Measurements from ENCODE around the gene RAP2B.
A peak's percentile ranks its signal among the peaks of the same experiment; 100 is the strongest.
"Not testable (repeated sequence)": the region's sequence is repeated elsewhere in the genome, so short reads cannot be mapped to it uniquely, and the experiment has no call there.

RAP2B gene

GRCh38 chr3:153161714-153162512, at the start of gene RAP2B:
TSS of gene RAP2B (plus strand) at chr3:153162226. CDS start at chr3:153162694, 468 bp downstream.
- Mint-ChIP-seq H3K4me3 (peak within 1 kb of the TSS; percentile 96 to 98), H3K27ac (peak within 1 kb of the TSS; percentile 96 to 98), H3K9me3 (no peaks in the 10 kb centered on the region), H3K27me3 (no peaks in the 10 kb centered on the region), H3K4me1 (peaks cover 46% of the 10 kb centered on the region)
- peak; percentile 70 for ATAC-seq
- DNase-seq, result peak; percentile 90 to 91

DNA sequence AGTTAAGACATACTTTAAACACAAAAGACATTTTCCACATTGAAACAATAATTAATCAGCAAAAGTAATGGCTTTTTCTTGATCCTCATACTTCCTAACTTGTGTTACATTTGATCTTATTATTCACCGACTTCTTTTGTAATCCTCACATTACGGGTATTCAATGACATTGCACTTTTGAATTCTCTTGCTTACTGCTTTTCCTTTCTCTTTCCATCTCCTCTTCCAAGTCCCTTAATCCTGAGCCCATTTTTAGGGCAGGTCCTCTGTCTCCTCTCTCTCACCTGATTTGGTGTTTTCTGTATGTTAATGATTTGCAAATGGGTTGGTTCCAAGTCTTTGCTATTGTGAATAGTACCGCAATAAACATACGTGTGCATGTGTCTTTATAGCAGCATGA, 48.5 kb upstream of the RAP2B start:
- Mint-ChIP-seq H3K4me1 (no peaks in the 10 kb centered on the region), H3K27me3 (no peaks in the 10 kb centered on the region), H3K9me3 (no peaks in the 10 kb centered on the region), H3K27ac (no peak overlapping the region), H3K4me3 (no peak overlapping the region)
- no peak for DNase-seq
- ATAC-seq, result no peak

DNA sequence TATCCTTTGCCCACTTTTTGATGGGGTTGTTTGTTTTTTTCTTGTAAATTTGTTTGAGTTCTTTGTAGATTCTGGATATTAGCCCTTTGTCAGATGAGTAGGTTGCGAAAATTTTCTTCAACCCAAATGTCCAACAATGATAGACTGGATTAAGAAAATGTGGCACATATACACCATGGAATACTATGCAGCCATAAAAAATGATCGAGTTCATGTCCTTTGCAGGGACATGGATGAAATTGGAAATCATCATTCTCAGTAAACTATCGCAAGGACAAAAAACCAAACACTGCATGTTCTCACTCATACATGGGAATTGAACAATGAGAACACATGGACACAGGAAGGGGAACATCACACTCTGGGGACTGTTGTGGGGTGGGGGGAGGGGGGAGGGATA, 47.8 kb upstream of the RAP2B start:
- H3K4me1 Mint-ChIP-seq, H3K27me3 Mint-ChIP-seq, H3K4me3 Mint-ChIP-seq, H3K9me3 Mint-ChIP-seq, H3K27ac Mint-ChIP-seq, ATAC-seq, DNase-seq: not testable (repeated sequence)

DNA sequence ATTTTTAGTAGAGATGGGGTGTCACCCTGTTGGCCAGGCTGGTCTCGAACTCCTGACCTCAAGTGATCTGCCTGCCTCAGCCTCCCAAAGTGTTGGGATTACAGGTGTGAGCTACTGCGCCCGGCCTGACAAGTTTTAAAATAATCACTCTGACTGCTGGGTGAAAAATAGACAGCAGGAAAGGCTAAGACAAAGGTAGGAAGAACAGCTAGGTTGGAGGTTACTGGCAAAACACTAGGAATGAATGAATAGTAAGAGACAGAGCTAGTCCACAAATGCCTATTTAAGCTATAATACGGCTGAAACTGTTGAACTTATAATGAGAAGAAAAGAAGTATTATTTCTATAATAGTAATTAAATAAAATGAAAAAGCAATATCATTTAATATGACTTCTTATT, 46.7 kb upstream of the RAP2B start:
- H3K27me3 Mint-ChIP-seq, result no peaks in the 10 kb centered on the region
- DNase-seq (no peak), ATAC-seq (no peak)
- H3K4me3 Mint-ChIP-seq, result no peak overlapping the region
- H3K27ac Mint-ChIP-seq, result no peak overlapping the region
- no peaks in the 10 kb centered on the region for H3K4me1 Mint-ChIP-seq
- H3K9me3 Mint-ChIP-seq, result no peaks in the 10 kb centered on the region

DNA sequence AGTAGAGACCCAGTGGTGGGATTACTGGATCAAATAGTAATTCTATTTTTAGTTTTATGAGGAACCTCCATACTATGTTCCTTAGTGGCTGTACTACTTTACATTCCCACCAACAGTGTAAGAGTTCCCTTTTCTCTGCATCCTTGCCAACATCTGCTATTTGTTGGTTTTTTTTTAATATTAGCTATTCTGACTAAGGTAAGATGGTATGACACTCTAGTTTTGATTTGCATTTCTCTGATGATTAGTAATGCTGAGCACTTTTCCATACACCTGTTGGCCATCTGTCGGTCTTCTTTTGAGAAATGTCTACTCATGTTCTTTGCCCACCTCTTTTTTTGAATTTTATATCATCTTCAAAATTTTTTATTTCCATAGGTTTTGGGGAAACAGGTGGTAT, 34.2 kb upstream of the RAP2B start:
- no peaks in the 10 kb centered on the region for H3K4me1 Mint-ChIP-seq
- no peak overlapping the region for H3K4me3 Mint-ChIP-seq
- H3K27ac Mint-ChIP-seq, result no peak overlapping the region
- ATAC-seq, result no peak
- DNase-seq, result no peak
- H3K27me3 Mint-ChIP-seq, result no peaks in the 10 kb centered on the region
- peaks cover 0 to 5% of the 10 kb centered on the region in 2 donors for H3K9me3 Mint-ChIP-seq

- no peak overlapping the region for H3K4me3 Mint-ChIP-seq
- H3K4me1 Mint-ChIP-seq, result no peaks in the 10 kb centered on the region
- no peaks in the 10 kb centered on the region for H3K27me3 Mint-ChIP-seq
- no peak for ATAC-seq
- no peaks in the 10 kb centered on the region for H3K9me3 Mint-ChIP-seq
- no peak for DNase-seq
- peak overlapping the region in 1 of 2 donors; percentile 23 for H3K27ac Mint-ChIP-seq
Observed at GRCh38 chr3:153129426-153129825, 32.6 kb upstream of the RAP2B start.

DNA sequence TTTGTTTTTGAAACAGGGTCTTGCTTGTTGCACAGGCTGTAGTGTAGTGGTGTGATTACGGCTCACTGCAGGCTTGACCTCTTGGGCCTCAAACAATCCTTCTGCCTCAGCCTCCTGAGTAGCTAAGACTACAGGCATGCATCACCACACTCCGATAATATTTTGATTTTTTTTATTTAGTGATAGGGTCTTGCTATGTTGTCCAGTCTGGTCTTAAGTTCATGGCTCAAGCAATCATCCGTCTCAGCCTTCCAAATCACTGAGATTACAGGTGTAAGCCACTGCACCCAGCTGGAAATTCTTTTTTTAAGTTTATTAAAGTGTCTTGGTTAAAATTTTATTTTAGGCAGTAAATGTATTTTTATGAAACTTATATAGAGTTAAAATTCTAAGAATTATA, 32.2 kb upstream of the RAP2B start:
- H3K27me3 Mint-ChIP-seq, result no peaks in the 10 kb centered on the region
- no peaks in the 10 kb centered on the region for H3K4me1 Mint-ChIP-seq
- ATAC-seq, result no peak
- no peaks in the 10 kb centered on the region for H3K9me3 Mint-ChIP-seq
- no peak overlapping the region for H3K27ac Mint-ChIP-seq
- no peak overlapping the region for H3K4me3 Mint-ChIP-seq
- no peak for DNase-seq

DNA sequence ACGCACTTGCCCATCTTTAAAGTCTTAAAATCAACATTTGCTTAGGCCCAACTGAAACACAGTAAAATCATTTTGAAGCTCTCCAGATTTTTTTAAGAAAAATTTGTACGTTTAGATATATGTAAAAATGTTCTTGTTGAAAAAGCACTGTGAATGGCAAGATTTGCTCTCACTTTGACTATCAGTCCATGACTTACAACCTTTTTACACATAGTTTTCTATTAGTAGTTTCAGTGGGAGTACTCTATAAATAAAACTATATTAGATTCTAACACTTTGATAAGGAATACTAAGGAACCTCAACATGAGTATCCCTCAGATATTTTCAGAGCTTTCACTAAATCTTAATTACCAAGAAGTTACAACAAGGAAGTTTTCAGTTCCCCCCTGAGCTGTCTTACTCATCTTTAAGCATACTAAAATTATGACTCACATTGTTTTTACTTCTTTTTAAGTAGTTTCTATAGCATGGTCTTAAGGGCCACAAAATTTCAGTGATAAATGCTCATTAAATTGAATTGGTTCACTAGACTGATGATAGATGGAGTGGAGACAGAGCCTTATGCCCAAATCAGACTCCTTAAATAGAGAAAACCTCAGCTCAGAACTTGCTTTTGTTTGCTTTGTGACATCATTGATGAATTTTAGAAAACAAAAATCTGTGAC, 31.6 kb upstream of the RAP2B start:
- H3K4me3 Mint-ChIP-seq, result no peak overlapping the region
- ATAC-seq (peak; percentile 76), DNase-seq (no peak)
- no peaks in the 10 kb centered on the region for H3K27me3 Mint-ChIP-seq
- no peaks in the 10 kb centered on the region for H3K4me1 Mint-ChIP-seq
- H3K9me3 Mint-ChIP-seq, result no peaks in the 10 kb centered on the region
- H3K27ac Mint-ChIP-seq, result peak overlapping the region in 1 of 2 donors; percentile 36

DNA sequence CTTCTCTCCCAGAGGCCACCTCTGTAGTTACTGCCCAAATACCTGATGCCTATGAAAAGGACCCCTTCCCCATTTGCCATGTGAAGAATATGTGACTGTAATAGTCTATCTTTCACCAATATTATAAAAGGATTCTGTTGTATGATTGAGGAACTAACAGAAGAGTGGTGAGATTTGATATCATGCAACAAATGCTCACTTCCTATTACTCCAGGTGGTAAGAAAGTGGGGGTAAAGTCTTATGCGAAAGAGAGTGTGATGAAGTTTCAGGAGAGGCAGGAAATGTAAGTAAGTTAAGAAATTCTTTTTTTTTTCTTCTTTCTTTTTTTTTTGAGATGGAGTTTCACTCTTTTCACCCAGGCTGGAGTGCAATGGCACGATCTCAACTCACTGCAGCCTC, 24.4 kb upstream of the RAP2B start:
- Mint-ChIP-seq H3K9me3 (no peaks in the 10 kb centered on the region), H3K4me3 (no peak overlapping the region), H3K27ac (no peak overlapping the region), H3K4me1 (peaks cover 38% of the 10 kb centered on the region), H3K27me3 (no peaks in the 10 kb centered on the region)
- ATAC-seq (no peak), DNase-seq (no peak)

GRCh38 chr3:153138276-153139210, 23.5 kb upstream of the RAP2B start:
- H3K27ac Mint-ChIP-seq, result peak overlapping the region in 1 of 2 donors; percentile 4

DNA sequence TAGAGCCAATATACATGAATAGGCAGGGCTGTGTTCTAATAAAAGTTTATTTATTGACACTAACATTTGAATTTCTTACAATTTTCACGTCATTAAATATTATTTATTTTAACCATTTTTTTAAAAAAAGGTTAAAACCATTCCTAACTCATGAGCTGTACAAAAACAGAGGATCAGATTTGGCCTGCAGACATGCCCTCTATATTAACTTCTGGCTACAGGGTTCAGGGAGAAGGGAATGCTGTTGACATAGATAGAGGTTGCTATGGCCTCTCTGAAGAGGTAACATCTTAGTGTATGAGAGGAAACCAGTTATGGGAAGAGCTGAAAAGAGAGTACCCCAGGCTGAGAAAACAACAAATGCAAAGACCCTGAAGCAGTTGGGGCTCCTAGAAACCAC, 19.1 kb upstream of the RAP2B start:
- H3K4me3 Mint-ChIP-seq, result no peak overlapping the region

More at GRCh38 chr3:153138276-153139210, 23.5 kb upstream of the RAP2B start:
- Mint-ChIP-seq H3K9me3 (no peaks in the 10 kb centered on the region), H3K27me3 (no peaks in the 10 kb centered on the region), H3K4me1 (peaks cover 38% of the 10 kb centered on the region), H3K4me3 (peak overlapping the region; percentile 46 to 54)
- ATAC-seq (peak; percentile 91), DNase-seq (peak; percentile 40 to 85)

GRCh38 chr3:153144071-153144470, 18.0 kb upstream of the RAP2B start:
- Mint-ChIP-seq H3K4me3 (no peak overlapping the region), H3K9me3 (peaks cover 4 to 9% of the 10 kb centered on the region in 2 donors), H3K27ac (no peak overlapping the region), H3K4me1 (peaks cover 20% of the 10 kb centered on the region), H3K27me3 (no peaks in the 10 kb centered on the region)
- no peak for DNase-seq
- ATAC-seq, result no peak

More for the DNA sequence above, 19.1 kb upstream of the RAP2B start:
- H3K27ac Mint-ChIP-seq, result no peak overlapping the region
- no peaks in the 10 kb centered on the region for H3K9me3 Mint-ChIP-seq
- ATAC-seq (no peak), DNase-seq (no peak)
- H3K4me1 Mint-ChIP-seq, result peaks cover 31% of the 10 kb centered on the region
- no peaks in the 10 kb centered on the region for H3K27me3 Mint-ChIP-seq

- Mint-ChIP-seq H3K9me3 (peaks cover 4 to 9% of the 10 kb centered on the region in 2 donors), H3K4me1 (peaks cover 16% of the 10 kb centered on the region), H3K4me3 (no peak overlapping the region), H3K27ac (no peak overlapping the region), H3K27me3 (no peaks in the 10 kb centered on the region)
- ATAC-seq (no peak), DNase-seq (no peak)
Observed at GRCh38 chr3:153144779-153145178, 17.2 kb upstream of the RAP2B start.

DNA sequence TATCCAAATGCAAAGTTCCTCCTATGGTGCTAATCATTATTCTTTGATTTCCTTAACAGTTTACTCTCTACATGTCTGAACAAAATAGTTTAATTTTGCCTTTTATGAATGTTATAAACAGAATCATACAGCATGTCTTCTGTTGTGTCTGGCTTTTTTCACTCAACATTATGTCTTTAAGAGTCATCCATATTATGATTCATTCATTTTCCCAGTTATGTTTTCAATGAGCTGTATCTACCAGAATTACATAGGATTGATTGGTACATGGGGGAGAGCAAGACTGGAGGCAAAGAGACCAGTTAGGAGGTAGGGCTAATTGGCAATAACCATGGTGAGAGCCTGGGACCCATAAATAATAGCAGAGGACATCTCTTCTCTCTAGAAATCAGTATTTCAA, 16.6 kb upstream of the RAP2B start:
- Mint-ChIP-seq H3K4me3 (no peak overlapping the region), H3K4me1 (peaks cover 11% of the 10 kb centered on the region), H3K27me3 (no peaks in the 10 kb centered on the region), H3K27ac (no peak overlapping the region), H3K9me3 (peaks cover 4 to 9% of the 10 kb centered on the region in 2 donors)
- no peak for ATAC-seq
- DNase-seq, result no peak

GRCh38 chr3:153146191-153147053, 15.6 kb upstream of the RAP2B start:
- no peak for DNase-seq
- Mint-ChIP-seq H3K27me3 (no peaks in the 10 kb centered on the region), H3K4me1 (peaks cover 3% of the 10 kb centered on the region), H3K9me3 (peaks cover 4 to 9% of the 10 kb centered on the region in 2 donors), H3K27ac (no peak overlapping the region), H3K4me3 (no peak overlapping the region)
- peak; percentile 81 for ATAC-seq
